Natural killer cell treated with Interleukin-12 subunit alpha and Interleukin-12 subunit beta and Interleukin-15 and Interleukin-18, amount 100 ng/mL, for 72 hours (primary cell): ENCODE data around the gene NPAS2. TPM values are rescaled to one million over a fixed set of nuclear protein-coding genes. Genes with fewer than 3 reads are reported as not detected.

Experiments
- ATAC-seq, 2 donors: fragments of 150-1000 bp; cut with Tn5 transposase in 1 of 2; sonication (Bioruptor Pico), chemical (Tn5 transposase) in 1 of 2; 2 replicates each; pipeline ENCODE4 v1.10.0; 2021
- DNase-seq: peaks from one replicate; pipeline ENCODE4 v3.0.0; 2022; ENCODE audit warnings: low spot score
- H3K27ac Mint-ChIP-seq, 2 donors: 1 replicate in 1 of 2; 2 replicates in 1 of 2; pipeline ENCODE4 v1.8.0; 2022; ENCODE audit warnings: mixed read lengths in 2 of 2, mild to moderate bottlenecking in 1 of 2, moderate library complexity in 1 of 2
- H3K27me3 Mint-ChIP-seq, 2 donors: 1 replicate in 1 of 2; 2 replicates in 1 of 2; pipeline ENCODE4 v1.8.0; 2022; ENCODE audit warnings: mixed read lengths in 2 of 2
- H3K36me3 Mint-ChIP-seq: one replicate; pipeline ENCODE4 v1.8.0; 2022; ENCODE audit warnings: mixed read lengths
- H3K4me1 Mint-ChIP-seq, 2 donors: 1 replicate in 1 of 2; 2 replicates in 1 of 2; pipeline ENCODE4 v1.8.0; 2022; ENCODE audit warnings: low read depth in 2 of 2, mixed read lengths in 2 of 2, mild to moderate bottlenecking in 1 of 2
- H3K4me3 Mint-ChIP-seq: one replicate; pipeline ENCODE4 v1.8.0; 2022; ENCODE audit warnings: mixed read lengths
- H3K9me3 Mint-ChIP-seq: 2 replicates; pipeline ENCODE4 v1.8.0; 2022; ENCODE audit warnings: mixed read lengths
- total RNA-seq, 2 donors: library from RNA; stranded (reverse); gene quantifications; one replicate each; pipeline ENCODE4 v1.2.3, GENCODE V29; 2022

NPAS2 gene
- total RNA-seq, 2 donors from 2014 or later, result 0.31 to 0.53 TPM

DNA sequence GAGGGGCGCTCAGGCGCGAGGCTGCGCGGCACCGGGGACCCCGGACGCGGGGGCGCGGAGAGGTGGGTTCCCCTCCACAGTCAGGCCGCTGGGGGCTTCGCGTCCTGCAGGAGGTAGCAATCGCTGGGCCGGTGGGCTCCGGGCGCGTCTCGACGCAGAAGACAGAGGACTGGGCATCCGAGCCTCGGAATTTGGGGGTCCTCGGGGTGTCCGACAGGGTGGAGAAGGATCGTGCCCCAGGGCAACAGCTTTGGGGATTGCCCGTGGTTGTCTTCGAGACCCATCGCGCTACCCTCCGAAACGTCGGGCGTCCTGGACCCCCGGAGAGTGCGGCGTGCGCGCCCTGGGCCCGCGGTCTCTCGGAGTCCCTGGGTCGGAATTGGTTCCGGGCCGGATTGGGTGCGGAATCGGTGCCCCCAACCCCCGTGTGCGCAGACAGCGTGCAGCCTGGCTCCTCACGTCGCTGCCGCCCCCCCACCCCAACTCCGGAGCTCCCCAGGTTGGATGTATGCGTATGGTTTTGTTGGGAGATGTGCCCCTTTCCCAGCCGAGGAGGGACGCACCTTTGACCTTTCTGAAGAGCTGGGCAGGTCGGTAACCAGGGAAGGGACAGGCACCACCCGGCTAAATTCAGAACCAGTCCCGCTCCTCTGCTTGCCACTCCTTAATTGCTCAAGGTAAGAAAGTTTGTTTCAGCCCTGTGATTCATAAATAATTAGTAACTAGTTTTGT lies 750 bp downstream of the NPAS2 start:
- no peak overlapping the region for H3K4me3 Mint-ChIP-seq
- ATAC-seq, result peak in 1 of 2 donors; percentile 43
- H3K27me3 Mint-ChIP-seq, result peaks cover 43 to 66% of the 10 kb centered on the region in 2 donors
- H3K36me3 Mint-ChIP-seq, result no peaks in the 10 kb centered on the region
- peaks cover 0 to 7% of the 10 kb centered on the region in 2 donors for H3K4me1 Mint-ChIP-seq
- no peak overlapping the region for H3K27ac Mint-ChIP-seq
- no peak for DNase-seq
- no peaks in the 10 kb centered on the region for H3K9me3 Mint-ChIP-seq

DNA sequence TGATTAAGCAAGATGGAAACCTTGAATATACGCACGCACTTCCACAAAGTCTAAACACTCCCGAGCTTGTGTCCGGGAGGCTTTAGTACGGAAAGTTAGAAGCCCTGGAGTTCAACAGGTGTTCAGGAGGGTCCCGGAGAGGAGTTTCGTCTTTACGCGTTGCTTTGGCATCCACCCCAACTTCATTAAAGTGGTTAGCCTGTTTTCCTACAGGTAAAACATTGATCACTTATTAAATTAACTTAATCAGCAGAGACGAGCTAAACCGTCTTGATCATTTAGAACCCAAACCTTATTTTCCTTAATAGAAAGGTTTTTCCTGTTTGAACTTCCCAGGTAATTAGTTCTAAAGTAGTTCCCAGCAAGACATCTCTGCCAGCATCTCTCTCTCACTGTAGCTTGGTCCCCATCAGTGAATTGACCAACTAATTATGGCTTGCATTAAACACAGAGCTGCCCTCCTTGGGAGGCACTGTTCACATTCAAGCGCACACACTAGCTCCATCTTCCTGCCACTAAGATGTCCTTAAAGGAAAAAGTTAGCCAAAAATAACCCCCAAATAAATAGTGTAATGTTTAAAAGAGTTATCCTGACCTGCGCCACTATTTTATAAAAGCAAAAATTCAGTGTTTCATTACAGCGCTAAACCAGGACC lies 1.4 kb downstream of the NPAS2 start:
- H3K27me3 Mint-ChIP-seq, result peaks cover 40 to 60% of the 10 kb centered on the region in 2 donors

DNA sequence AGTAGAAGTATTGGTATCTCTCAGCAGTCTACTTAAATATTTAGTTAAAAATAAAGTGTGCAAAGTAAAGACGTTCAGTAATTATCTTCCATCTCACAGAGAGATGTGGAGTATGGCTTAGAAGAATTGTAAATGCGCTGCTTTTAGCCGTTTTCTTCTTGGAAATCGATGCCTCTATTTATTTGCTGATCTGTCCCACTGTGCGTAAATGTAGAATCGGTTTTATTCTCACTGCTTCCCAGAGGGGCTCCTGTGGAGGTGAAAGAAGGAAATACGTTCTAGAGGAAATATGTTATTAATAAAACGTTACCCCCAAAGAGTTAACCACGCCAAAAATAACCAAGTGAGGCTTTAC lies 1.9 kb downstream of the NPAS2 start:
- Mint-ChIP-seq H3K9me3 (no peaks in the 10 kb centered on the region), H3K36me3 (no peaks in the 10 kb centered on the region), H3K27me3 (peaks cover 38 to 55% of the 10 kb centered on the region in 2 donors), H3K4me3 (no peak overlapping the region), H3K27ac (no peak overlapping the region), H3K4me1 (peaks cover 0 to 7% of the 10 kb centered on the region in 2 donors)
- ATAC-seq, result no peak
- no peak for DNase-seq

More for the DNA sequence above, 1.4 kb downstream of the NPAS2 start:
- DNase-seq (no peak), ATAC-seq (no peak)
- Mint-ChIP-seq H3K36me3 (no peaks in the 10 kb centered on the region), H3K27ac (no peak overlapping the region), H3K4me1 (peaks cover 0 to 7% of the 10 kb centered on the region in 2 donors), H3K4me3 (no peak overlapping the region), H3K9me3 (no peaks in the 10 kb centered on the region)

DNA sequence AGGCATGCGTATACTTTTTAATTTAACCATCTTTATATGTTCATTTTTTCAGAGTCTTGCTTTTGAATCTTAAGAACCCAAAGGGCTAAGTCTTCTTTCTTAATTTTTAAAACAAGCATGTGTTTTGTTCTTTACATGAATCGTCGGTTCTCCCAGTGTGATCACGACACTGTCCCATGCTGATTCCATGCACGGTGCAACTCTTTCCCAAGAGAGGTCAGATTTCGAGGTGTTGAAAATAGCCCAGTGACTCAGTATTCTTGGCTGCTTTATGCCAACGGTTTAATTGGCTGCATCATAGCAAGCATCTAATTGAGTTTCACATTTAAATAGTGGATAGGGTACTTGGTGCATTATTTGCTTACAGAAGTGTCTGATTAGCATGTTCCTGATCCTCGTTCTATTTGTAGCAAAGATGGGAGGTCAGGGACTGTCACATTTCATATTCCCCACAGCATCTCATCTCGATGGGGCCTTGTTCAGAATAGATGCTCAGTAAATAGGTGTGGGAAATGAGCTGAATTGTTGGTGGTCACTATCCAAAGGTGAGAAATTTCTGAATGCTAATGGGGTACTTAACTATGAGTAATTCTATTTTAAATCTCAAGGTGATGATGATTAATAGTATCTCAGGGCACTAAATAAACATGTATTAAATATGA lies 2.8 kb downstream of the NPAS2 start:
- no peaks in the 10 kb centered on the region for H3K9me3 Mint-ChIP-seq
- ATAC-seq, result no peak
- DNase-seq, result no peak
- no peaks in the 10 kb centered on the region for H3K36me3 Mint-ChIP-seq
- no peak overlapping the region for H3K27ac Mint-ChIP-seq
- H3K4me3 Mint-ChIP-seq, result no peak overlapping the region
- peaks cover 30 to 46% of the 10 kb centered on the region in 2 donors for H3K27me3 Mint-ChIP-seq
- H3K4me1 Mint-ChIP-seq, result peaks cover 0 to 7% of the 10 kb centered on the region in 2 donors

DNA sequence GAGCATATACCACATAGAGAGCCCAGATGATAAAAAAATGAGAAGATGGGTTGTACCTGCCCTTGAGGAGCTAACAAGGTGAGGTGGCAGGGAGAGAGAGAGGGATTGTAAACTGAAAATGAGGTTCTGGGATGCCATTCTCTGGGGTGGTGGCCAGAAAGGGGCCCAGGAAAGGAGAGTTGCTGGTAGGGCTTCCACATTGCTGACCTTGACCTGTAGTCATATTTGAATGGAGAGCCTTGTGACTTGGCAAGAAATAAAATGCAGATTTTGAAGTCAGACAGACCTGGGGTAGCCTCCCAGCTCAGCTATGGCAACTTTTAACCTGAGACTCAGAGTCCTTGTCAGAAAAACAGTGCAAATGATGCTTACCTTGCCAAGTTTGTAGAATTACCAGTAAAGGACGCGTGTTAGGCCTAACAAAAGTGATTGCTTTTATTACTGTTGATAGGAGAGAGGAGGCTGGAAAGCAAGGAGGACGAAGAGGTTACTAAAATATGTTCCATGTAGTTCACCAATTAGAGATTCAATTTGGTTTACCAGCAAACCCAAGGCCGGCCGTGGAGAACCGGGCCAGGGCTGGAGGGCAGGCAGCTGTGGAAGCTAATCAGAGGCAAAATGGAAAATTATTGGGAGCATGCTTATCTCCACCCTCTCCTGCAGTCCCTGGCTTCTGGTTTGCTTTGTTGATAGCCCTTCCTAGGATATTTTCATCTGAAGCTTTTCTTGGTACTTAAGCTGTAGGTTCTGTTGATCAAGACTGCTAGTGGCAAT lies 3.9 kb downstream of the NPAS2 start:
- Mint-ChIP-seq H3K9me3 (no peaks in the 10 kb centered on the region), H3K27ac (no peak overlapping the region), H3K27me3 (peaks cover 22 to 38% of the 10 kb centered on the region in 2 donors), H3K4me3 (no peak overlapping the region), H3K36me3 (no peaks in the 10 kb centered on the region), H3K4me1 (no peaks in the 10 kb centered on the region)
- no peak for ATAC-seq
- no peak for DNase-seq

DNA sequence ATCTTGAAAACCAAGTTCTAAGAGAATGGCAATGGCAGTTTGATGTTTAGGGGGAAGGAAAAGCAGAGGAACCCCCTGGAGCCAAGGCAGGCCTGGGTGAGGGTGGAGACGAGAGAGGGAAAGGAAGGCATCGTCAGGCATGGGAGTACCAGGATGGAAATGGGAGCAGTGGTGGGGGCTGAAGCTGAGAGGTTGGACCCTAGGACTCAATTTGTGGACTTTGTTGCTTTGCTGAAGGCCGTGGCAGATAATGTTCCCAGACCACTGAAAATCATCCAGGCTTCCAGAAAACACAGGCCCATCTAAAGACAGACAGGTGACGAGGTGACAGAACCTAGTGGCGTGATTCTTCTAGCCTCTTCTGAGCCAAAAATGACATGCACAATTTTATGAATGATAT lies 4.9 kb downstream of the NPAS2 start:
- no peak overlapping the region for H3K27ac Mint-ChIP-seq
- H3K4me1 Mint-ChIP-seq, result no peaks in the 10 kb centered on the region
- H3K4me3 Mint-ChIP-seq, result no peak overlapping the region
- ATAC-seq, result no peak
- H3K36me3 Mint-ChIP-seq, result no peaks in the 10 kb centered on the region
- H3K9me3 Mint-ChIP-seq, result no peaks in the 10 kb centered on the region
- no peak for DNase-seq
- peaks cover 19 to 38% of the 10 kb centered on the region in 2 donors for H3K27me3 Mint-ChIP-seq

DNA sequence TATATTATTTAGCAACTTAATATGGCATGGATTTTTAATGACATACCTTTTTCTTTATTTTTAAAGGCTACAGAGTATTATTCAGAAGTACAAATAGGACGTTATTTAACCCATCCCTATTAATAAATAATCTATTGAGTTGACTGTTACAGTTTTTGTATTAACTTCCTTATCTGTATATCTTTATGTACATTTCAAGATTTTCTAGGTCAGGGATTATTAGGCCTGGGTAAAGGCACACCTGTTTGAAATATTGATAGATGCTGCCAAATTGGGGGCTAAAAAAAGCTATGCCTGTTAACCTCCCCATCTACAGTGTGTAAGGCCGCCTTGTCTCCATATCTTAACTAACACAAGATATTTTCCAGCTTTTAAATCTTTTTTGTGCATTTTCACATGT lies 6.6 kb downstream of the NPAS2 start:
- H3K27me3 Mint-ChIP-seq, result peaks cover 20 to 31% of the 10 kb centered on the region in 2 donors
- no peak overlapping the region for H3K27ac Mint-ChIP-seq
- no peaks in the 10 kb centered on the region for H3K9me3 Mint-ChIP-seq
- H3K4me3 Mint-ChIP-seq, result no peak overlapping the region
- no peaks in the 10 kb centered on the region for H3K4me1 Mint-ChIP-seq
- H3K36me3 Mint-ChIP-seq, result no peaks in the 10 kb centered on the region
- ATAC-seq, result no peak
- no peak for DNase-seq

DNA sequence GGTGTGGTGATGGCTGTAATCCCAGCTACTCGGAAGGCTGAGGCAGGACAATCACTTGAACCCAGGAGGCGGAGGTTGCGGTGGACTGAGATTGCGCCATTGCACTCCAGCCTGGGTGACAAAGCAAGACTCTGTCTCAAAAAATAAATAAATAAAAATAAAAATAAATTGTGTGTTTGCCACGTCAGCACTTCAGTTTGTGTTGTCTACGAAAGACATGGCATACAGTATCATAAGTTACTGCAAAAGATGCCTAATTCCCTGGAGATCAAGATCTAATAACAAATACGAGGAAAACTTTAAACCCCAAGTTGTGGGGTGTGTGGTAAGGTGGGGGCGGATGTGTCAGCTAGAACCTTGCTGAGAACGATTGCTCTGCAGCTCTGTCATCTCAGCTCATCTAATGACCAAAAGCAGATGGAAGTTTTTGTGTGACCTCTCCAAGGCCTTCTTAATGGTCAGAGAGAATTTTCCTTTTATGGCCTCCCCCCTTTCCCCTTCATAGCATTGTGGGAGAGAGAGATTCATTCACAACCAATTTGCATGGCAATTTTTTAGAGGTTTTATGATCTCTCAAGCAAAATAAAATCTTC lies 11.3 kb downstream of the NPAS2 start:
- no peak for DNase-seq
- H3K4me3 Mint-ChIP-seq, result no peak overlapping the region
- H3K27me3 Mint-ChIP-seq, result peaks cover 0 to 10% of the 10 kb centered on the region in 2 donors
- H3K27ac Mint-ChIP-seq, result no peak overlapping the region
- no peaks in the 10 kb centered on the region for H3K36me3 Mint-ChIP-seq
- H3K9me3 Mint-ChIP-seq, result no peaks in the 10 kb centered on the region
- no peaks in the 10 kb centered on the region for H3K4me1 Mint-ChIP-seq
- no peak for ATAC-seq

DNA sequence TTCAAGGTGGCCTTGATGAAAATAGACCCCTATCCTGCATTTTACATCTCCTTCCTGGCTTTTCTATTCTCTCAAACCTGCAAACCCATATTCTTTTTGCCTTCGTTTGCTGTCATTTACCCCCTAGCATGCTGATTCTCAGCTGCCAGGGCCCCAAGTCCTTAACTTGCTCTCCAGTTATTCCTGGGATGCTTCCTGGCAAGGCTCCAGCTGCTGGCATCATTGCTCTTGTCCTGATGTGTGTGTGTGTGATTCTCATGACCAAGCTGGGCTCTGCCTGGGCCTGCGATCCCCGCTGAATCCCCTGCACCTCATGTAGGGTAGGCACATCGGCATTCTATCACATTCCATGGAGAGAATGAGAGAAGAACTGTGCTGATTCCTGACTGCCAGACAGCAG lies 11.9 kb downstream of the NPAS2 start:
- Mint-ChIP-seq H3K4me3 (no peak overlapping the region), H3K36me3 (no peaks in the 10 kb centered on the region)

DNA sequence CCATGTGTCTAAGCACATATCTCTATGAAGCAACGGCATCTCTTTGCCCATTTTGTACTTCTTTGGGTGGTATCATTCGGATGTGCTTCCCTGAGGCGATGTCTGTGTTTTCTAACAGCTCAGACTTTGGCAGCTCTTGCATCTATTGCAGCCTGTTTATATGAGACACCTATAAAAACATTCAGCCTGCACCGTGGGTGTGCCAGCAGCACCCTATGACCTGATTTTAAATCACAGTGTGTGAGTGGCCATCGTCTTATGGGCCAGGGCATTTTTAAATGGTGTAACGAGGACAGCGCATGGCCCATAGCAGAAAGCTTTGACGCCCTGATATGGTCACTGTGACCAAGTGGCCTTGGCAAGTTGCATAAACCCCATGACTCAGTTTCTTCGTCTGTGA lies 12.9 kb downstream of the NPAS2 start:
- ATAC-seq (no peak), DNase-seq (no peak)
- Mint-ChIP-seq H3K4me1 (no peaks in the 10 kb centered on the region), H3K36me3 (no peaks in the 10 kb centered on the region), H3K9me3 (no peaks in the 10 kb centered on the region), H3K27me3 (peaks cover 0 to 12% of the 10 kb centered on the region in 2 donors), H3K4me3 (no peak overlapping the region), H3K27ac (no peak overlapping the region)

More for the DNA sequence above, 11.9 kb downstream of the NPAS2 start:
- ATAC-seq (no peak), DNase-seq (no peak)
- Mint-ChIP-seq H3K9me3 (no peaks in the 10 kb centered on the region), H3K27ac (no peak overlapping the region), H3K4me1 (no peaks in the 10 kb centered on the region), H3K27me3 (peaks cover 0 to 10% of the 10 kb centered on the region in 2 donors)

DNA sequence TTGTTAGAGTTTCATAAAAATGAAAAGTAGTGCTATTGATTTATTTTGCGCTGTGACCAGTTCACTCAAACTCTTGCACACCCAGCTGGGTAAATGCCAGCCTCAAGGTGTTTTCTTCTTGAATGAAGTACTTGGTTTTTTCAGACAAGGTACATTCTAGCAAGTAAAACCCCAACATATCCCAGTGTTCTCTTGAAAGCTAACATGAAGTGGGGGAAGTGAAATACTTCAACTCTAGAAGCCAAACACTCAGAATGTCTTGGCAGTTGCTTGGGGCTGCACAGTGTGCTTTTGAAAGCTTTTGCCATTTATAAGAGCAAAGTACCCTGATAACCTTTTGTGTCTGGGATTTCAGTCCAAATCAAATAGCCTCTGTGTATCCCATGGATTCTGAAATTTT lies 13.4 kb downstream of the NPAS2 start:
- H3K27me3 Mint-ChIP-seq, result peaks cover 0 to 12% of the 10 kb centered on the region in 2 donors
- no peak for DNase-seq
- H3K4me3 Mint-ChIP-seq, result no peak overlapping the region
- no peaks in the 10 kb centered on the region for H3K36me3 Mint-ChIP-seq
- ATAC-seq, result no peak
- H3K4me1 Mint-ChIP-seq, result no peaks in the 10 kb centered on the region
- no peaks in the 10 kb centered on the region for H3K9me3 Mint-ChIP-seq
- H3K27ac Mint-ChIP-seq, result no peak overlapping the region

DNA sequence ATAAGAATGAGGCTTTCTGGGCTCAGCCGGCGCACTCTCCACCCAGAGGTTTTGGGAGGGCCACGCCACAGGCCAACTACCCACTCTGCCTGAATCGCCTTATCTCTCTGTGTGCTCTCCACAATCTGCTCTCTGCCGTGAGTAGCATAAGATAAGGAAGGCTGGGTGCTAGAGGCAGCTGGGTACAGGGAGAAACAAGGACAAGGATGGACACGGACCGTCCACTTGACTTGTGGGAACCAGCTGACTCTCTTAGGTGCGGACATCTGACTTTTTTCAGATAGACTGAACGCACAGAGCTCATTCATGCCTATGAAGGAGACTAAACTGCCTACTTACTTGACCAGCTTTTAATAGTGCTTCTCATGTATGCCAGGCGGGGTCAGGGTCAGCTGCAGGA lies 14.3 kb downstream of the NPAS2 start:
- H3K36me3 Mint-ChIP-seq, result no peaks in the 10 kb centered on the region
- DNase-seq (no peak), ATAC-seq (no peak)
- no peak overlapping the region for H3K27ac Mint-ChIP-seq
- H3K9me3 Mint-ChIP-seq, result no peaks in the 10 kb centered on the region
- peaks cover 0 to 12% of the 10 kb centered on the region in 2 donors for H3K27me3 Mint-ChIP-seq
- no peaks in the 10 kb centered on the region for H3K4me1 Mint-ChIP-seq
- H3K4me3 Mint-ChIP-seq, result no peak overlapping the region

DNA sequence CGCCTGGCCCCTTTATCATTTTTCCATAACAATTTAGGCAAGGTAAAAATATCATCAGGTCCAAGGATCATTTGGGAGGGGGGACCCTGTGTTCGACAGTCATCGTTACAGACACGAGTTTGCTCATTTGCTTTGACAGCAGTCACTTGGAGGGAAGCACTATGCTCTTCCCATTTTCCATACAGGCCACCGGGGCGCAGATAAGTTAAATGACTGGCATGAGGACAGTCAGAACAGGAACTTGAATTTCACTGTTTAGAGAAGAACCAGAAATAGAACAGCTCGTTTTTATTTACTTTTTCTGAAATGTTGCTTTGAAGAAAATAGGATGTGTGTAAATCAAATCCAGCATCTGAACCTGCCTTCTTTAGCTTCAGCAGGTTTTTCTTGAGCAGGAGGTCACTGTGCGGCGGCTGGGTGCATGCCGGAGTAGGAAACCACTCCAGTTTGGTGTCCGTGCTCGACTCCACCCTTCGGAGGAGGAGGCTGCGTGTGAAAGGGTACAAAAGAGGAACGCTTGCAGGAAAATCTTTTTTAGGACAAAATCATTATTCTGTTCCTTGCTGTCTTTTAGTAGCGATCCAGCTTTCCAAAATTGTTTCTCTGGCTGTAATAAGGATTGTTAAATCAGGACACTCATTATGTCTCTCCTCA lies 15.2 kb downstream of the NPAS2 start:
- H3K27ac Mint-ChIP-seq, result no peak overlapping the region
- H3K36me3 Mint-ChIP-seq, result no peaks in the 10 kb centered on the region
- DNase-seq (no peak), ATAC-seq (no peak)
- H3K9me3 Mint-ChIP-seq, result no peaks in the 10 kb centered on the region
- no peaks in the 10 kb centered on the region for H3K4me1 Mint-ChIP-seq
- H3K4me3 Mint-ChIP-seq, result no peak overlapping the region
- H3K27me3 Mint-ChIP-seq, result peaks cover 0 to 12% of the 10 kb centered on the region in 2 donors
